IMR-90 (cell line): ENCODE data around the gene KLHL14.

ENCODE experiments used
- BHLHE40 ChIP-seq: fragments of 150-350 bp; IDR thresholded peaks from 2 replicates; pipeline ENCODE4 v1.6.1; 2016; ENCODE audit warnings: mild to moderate bottlenecking, low read depth, low read length
- CTCF ChIP-seq: conservative IDR thresholded peaks from 2 replicates; pipeline ENCODE4 v1.5.1; 2012; ENCODE audit warnings: mild to moderate bottlenecking, low read depth, low read length, improper control_type of control experiment
- FOS ChIP-seq: fragments of 150-350 bp; IDR thresholded peaks from 2 replicates; pipeline ENCODE4 v1.6.1; 2016; ENCODE audit warnings: low read depth, low read length
- MAFK ChIP-seq: IDR thresholded peaks from 2 replicates; pipeline ENCODE4 v1.6.1; 2012; ENCODE audit warnings: low read depth, low read length, improper control_type of control experiment
- NFE2L2 ChIP-seq: fragments of 150-350 bp; IDR thresholded peaks from 2 replicates; pipeline ENCODE4 v1.6.1; 2016; ENCODE audit warnings: low read depth, mild to moderate bottlenecking, low read length
- POLR2A ChIP-seq: IDR thresholded peaks from 2 replicates; pipeline ENCODE4 v1.6.1; 2012; ENCODE audit warnings: mild to moderate bottlenecking, low read depth, low read length
- RCOR1 ChIP-seq: IDR thresholded peaks from 2 replicates; pipeline ENCODE4 v1.6.1; 2012; ENCODE audit warnings: mild to moderate bottlenecking, low read length, improper control_type of control experiment; ENCODE audit not compliant: insufficient replicate concordance
- RFX5 ChIP-seq: IDR thresholded peaks from 2 replicates; pipeline ENCODE4 v1.8.0; 2012; ENCODE audit warnings: low read depth, mild to moderate bottlenecking, low read length, moderate library complexity
- USF2 ChIP-seq: fragments of 150-350 bp; IDR thresholded peaks from 2 replicates; pipeline ENCODE4 v1.6.1; 2017; ENCODE audit warnings: mild to moderate bottlenecking, antibody characterized with exemption, low read length, low read depth

- TF ChIP-seq POLR2A: no peak
- TF ChIP-seq CTCF: no peak
- no peak for TF ChIP-seq RFX5
- no peak for TF ChIP-seq USF2
- TF ChIP-seq MAFK: no peak
- TF ChIP-seq BHLHE40: no peak
- TF ChIP-seq RCOR1: no peak
- TF ChIP-seq FOS: no peak
- TF ChIP-seq NFE2L2: no peak
These were observed 137.9 kb downstream of the KLHL14 start for GRCh38 chr18:32634876-32635431.
